Measurements from ENCODE around the gene PPP6R1.
"Not testable (repeated sequence)": the region's sequence is repeated elsewhere in the genome, so short reads cannot be mapped to it uniquely, and the experiment has no call there.

The PPP6R1 gene

DNA sequence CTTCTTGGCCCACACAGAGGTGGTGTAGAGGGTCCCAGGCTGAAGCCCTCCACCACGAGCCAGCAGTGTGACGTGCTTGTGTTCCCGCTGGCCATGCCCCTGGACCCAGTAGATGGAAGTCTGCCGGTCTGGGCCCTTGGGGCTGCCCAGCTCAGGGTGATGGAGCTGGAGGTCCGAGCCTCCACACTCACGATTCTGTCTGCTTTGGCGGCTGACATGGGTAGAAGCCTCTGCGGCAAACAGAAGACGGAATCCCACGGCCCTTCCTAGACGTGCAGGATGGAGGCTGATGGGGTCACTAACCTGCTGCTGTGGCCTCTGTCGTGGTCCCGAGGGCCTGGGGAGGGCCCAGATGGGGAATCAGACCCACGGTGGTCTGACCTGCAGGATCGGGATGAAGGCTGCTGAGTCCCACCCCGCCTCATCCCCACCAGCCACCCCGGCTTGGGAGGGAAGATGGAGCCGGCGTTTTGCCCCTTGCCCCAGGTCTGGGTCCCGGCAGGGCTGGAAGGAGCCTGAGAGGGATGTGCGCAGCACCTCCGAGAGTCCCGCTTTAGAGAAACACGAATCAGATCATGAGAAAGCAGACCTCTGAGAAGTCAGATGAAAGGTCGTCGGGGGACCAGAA is 34.7 kb downstream of the PPP6R1 start:
- DNase-seq (ENCODE audit: low read depth in 2 of 2): no peak

- no peak for DNase-seq (ENCODE audit: low read depth in 2 of 2)
Measured at GRCh38 chr19:55223291-55224037, 35.4 kb downstream of the PPP6R1 start.

GRCh38 chr19:55220525-55220924 is 38.3 kb downstream of the PPP6R1 start:
- DNase-seq (ENCODE audit: low read depth in 2 of 2): no peak

GRCh38 chr19:55216461-55217198 is 42.2 kb downstream of the PPP6R1 start:
- DNase-seq (ENCODE audit: low read depth in 2 of 2): peak; percentile 43 to 44

GRCh38 chr19:55213547-55213946 is 45.3 kb downstream of the PPP6R1 start:
- no peak for DNase-seq (ENCODE audit: low read depth in 2 of 2)

DNA sequence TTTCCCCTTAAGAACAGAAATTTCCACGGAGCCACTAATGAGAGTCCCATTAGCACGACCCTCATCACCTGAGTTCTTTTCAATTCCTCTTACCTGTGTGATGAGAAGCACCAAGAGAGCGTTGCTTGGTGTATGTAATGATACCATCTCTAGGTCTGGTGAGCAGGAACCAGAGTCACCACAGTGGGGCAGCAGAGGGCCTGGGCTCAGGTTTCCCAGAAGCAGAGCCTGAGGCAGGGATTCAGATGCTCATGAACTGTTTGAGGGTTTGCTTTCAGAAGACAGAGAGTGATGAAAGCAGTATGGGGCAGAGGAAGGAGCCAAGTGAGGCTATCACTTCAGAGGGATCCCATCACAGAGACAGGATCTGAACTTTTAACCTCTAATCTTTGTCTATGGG is 46.4 kb downstream of the PPP6R1 start:
- DNase-seq (ENCODE audit: low read depth in 2 of 2): peak in 1 of 2 experiments; percentile 57

- DNase-seq (ENCODE audit: low read depth in 2 of 2): no peak
Measured at GRCh38 chr19:55209693-55210472, 48.9 kb downstream of the PPP6R1 start.

DNA sequence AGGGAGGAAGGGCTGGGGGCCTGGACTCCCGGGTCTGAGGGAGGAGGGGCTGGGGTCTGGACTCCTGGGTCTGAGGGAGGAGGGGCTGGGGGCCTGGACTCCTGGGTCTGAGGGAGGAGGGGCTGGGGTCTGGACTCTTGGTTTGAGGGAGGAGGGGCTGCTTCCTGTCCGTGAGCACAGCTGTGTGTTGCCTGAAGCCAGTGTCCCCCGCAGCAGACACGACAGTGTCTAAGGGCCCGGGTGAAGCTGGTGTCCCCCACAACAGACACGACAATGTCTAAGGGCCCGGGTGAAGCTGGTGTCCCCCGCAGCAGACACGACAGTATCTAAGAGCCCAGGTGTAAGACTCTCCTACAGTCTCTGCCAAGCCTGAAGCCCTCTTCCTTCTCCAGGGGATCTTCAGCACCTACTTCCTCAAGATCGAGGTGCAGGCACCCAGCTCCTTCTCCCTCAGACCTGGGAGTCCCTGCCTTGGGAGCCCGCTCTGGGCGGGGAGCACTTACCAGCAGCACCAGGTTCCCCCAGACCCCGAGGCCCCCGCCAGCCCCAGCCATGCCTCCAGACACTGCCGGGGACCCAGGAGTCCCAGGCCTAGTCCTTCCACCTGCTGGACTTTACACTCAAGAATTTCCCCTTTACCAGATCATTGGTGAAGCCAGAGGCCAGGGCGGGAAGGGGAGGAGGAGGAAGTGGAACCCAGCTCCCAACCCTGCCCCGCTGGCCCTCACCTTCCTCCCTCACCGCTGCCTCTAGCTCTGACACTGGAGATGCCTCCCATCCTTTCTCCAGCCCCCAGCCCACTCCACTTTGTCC is 49.7 kb downstream of the PPP6R1 start, which contains the start of gene PTPRH:
TSS of gene PTPRH (minus strand) at position 622 of the 813 bp plus-strand sequence. CDS start at position 554, 68 bp downstream.
- no peak for DNase-seq (ENCODE audit: low read depth in 2 of 2)

- peak in 1 of 2 experiments; percentile 54 for DNase-seq (ENCODE audit: low read depth in 2 of 2)
Measured at GRCh38 chr19:55206664-55207500, 51.9 kb downstream of the PPP6R1 start.

GRCh38 chr19:55202199-55202598 is 56.6 kb downstream of the PPP6R1 start:
- not testable (repeated sequence) for DNase-seq (ENCODE audit: low read depth in 2 of 2)

- DNase-seq (ENCODE audit: low read depth in 2 of 2): no peak
Measured at GRCh38 chr19:55199620-55200204, 59.1 kb downstream of the PPP6R1 start.

DNA sequence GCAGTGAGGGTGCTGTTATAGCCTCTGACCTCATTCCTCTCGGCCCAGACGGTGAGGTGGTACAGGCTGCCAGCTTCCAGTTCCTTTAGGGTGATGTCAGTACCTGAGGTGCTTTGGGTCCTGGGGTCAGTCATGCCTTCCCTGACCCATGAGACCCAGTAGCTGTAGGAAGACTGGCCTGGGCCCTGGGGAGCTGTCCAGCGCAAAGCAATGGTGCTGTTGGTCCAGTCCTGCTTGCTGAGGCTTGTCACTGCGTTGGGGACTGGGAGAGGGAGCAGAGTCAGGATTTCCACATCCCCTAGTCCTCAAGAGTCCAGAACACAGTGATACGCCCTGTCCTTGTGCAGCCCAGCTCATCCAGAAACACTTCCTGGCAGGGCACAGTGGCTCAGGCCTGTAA is 60.2 kb downstream of the PPP6R1 start:
- no peak for DNase-seq (ENCODE audit: low read depth in 2 of 2)

DNA sequence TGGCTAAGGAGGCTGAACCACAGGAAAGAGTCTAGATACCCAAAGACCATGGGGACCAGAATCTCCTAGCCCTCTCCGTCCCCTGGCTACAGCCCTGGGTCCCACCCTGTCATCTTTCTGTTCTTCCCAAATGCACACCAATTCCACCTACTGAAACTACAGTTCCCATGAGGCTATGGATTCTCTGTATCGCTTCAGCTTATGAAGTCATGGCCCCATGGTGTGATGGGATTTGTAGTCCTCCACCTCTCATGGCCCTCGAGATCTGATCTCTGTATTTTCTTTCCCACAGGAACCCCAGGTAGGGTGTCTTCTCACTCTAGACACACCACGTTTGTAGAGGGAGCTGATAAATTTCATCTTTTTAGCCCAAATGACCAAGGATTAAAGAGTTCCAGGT is 61.3 kb downstream of the PPP6R1 start:
- DNase-seq (ENCODE audit: low read depth in 2 of 2): no peak

- DNase-seq (ENCODE audit: low read depth in 2 of 2): no peak
Measured at GRCh38 chr19:55196803-55197202, 62.0 kb downstream of the PPP6R1 start.

GRCh38 chr19:55193481-55193880 is 65.3 kb downstream of the PPP6R1 start:
- DNase-seq (ENCODE audit: low read depth in 2 of 2): no peak

DNA sequence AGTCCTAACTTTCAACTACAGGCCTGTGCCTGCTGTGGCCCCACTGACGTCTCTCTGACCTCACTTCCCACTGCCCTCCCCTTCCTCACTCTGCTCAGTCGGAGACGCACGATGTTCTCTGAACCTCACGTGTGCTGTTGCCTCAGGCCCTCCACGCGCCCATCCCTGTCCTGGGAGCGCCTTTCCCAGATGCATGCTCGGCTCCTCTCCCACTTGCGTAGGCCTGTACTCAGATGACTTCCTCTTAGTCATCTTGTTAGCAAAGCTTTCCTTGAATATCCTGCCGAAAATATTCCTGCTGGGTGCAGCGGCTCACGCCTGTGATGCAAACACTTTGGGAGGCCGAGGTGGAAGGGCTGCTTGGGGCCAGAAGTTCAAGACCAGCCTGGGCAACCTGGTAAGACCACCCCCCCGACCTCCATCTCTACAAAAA is 69.4 kb downstream of the PPP6R1 start:
- no peak for DNase-seq (ENCODE audit: low read depth in 2 of 2)

DNA sequence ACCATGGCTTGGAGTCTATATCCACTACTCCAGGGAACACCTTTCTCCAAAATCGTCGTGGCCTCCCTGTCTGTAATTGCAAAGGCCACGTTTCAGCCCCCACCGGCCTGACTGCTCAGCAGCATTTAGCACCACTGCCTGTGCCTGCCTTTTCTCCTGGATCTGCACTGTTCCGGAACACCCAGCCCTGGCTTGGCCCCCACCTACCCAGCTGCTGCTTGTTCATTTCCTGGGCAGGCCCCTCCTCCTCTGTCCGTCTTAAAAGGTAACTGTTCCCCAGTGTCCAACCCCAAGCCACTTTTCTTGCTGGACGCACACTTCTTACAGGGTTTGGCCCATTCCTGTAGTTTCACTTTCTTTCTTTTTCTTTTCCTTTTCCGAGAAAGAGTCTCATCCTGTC is 70.2 kb downstream of the PPP6R1 start:
- DNase-seq (ENCODE audit: low read depth in 2 of 2): no peak

DNA sequence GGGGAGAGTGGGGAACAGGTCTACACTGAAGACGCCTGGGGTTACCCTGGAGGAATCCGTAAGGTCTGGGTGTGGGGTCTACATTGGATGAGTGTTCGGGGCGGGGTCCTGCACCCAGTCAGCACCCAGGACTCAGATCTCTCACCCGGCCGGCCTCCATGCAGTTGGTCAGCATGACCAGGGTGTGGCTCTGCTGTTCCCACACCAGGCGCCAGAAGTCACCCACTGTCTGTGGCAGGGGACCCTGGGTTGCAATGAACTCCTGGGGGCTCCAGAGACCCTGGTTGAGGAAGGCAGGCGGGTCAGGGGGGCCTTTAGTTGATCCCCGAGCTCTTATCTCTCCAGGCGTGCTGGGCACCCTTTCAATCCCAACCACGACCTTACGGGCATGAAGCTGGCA is 72.7 kb downstream of the PPP6R1 start:
- no peak for DNase-seq (ENCODE audit: low read depth in 2 of 2)

GRCh38 chr19:55181740-55182139 is 77.1 kb downstream of the PPP6R1 start:
- DNase-seq (ENCODE audit: low read depth in 2 of 2): no peak
